HEK293T (cell line): ENCODE data around the gene TMEM207.

Source experiments
- ARNT ChIP-seq: fragments of 450-650 bp; IDR thresholded peaks from 2 replicates; pipeline ENCODE4 v1.6.1; 2017; ENCODE audit warnings: mild to moderate bottlenecking
- BHLHE40 ChIP-seq: fragments of 450-650 bp; IDR thresholded peaks from 2 replicates; pipeline ENCODE4 v1.6.1; 2016; ENCODE audit warnings: mild to moderate bottlenecking, moderate library complexity, borderline replicate concordance
- CTBP1 ChIP-seq: fragments of 450-650 bp; IDR thresholded peaks from 2 replicates; pipeline ENCODE4 v1.6.1; 2016; ENCODE audit warnings: borderline replicate concordance
- ELF4 ChIP-seq: fragments of 450-650 bp; IDR thresholded peaks from 2 replicates; pipeline ENCODE4 v1.6.1; 2017; ENCODE audit warnings: antibody characterized with exemption
- FOXA1 ChIP-seq: fragments of 450-650 bp; IDR thresholded peaks from 2 replicates; pipeline ENCODE4 v1.6.1; 2016; ENCODE audit warnings: mild to moderate bottlenecking
- FOXK2 ChIP-seq: fragments of 450-650 bp; IDR thresholded peaks from 2 replicates; pipeline ENCODE4 v1.6.1; 2016; ENCODE audit warnings: mild to moderate bottlenecking
- FOXM1 ChIP-seq: fragments of 450-650 bp; IDR thresholded peaks from 2 replicates; pipeline ENCODE4 v1.6.1; 2017; ENCODE audit warnings: mild to moderate bottlenecking, borderline replicate concordance
- LEF1 ChIP-seq: fragments of 450-650 bp; IDR thresholded peaks from 2 replicates; pipeline ENCODE4 v1.6.1; 2017; ENCODE audit warnings: mild to moderate bottlenecking, borderline replicate concordance
- NFRKB ChIP-seq: fragments of 450-650 bp; IDR thresholded peaks from 2 replicates; pipeline ENCODE4 v1.6.1; 2016; ENCODE audit warnings: mild to moderate bottlenecking, moderate library complexity
- SP1 ChIP-seq: fragments of 450-650 bp; IDR thresholded peaks from 2 replicates; pipeline ENCODE4 v1.6.1; 2017
- SUZ12 ChIP-seq: fragments of 450-650 bp; IDR thresholded peaks from 2 replicates; pipeline ENCODE4 v1.6.1; 2016; ENCODE audit warnings: mild to moderate bottlenecking
- TARDBP ChIP-seq: fragments of 450-650 bp; IDR thresholded peaks from 2 replicates; pipeline ENCODE4 v1.6.1; 2016
- ZNF384 ChIP-seq: fragments of 450-650 bp; IDR thresholded peaks from 2 replicates; pipeline ENCODE4 v1.6.1; 2016

DNA sequence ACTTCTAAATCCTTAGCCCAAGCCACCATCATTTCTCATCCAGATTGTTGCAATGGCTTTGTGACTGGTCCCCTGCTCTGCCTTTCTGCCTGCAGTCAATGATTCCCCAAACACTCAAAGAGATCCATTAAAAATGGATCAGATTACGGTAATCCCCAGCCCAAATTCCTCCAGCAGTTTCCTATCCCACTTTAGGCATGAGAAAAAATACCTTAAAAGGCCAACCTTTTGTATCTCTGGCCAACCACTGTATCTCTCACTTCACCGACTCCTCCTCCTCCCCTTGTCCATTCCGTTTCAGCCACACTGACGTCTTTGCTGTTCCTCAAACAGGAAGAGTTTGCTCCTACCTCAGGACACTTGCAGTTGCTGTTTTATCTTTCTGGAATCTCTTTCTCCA is 43.3 kb upstream of the TMEM207 start:
- TF ChIP-seq SUZ12 (no peak), LEF1 (no peak), ARNT (no peak), CTBP1 (no peak), TARDBP (no peak), SP1 (no peak), FOXA1 (no peak), FOXM1 (no peak), ZNF384 (no peak), FOXK2 (no peak), NFRKB (no peak), BHLHE40 (no peak), ELF4 (no peak)
